ENCODE data around the gene CAMKMT. TPM values are rescaled to one million over a fixed set of nuclear protein-coding genes. Genes with fewer than 3 reads are reported as not detected.

CAMKMT gene
- total RNA-seq, 2 experiments from 2014 or later = 11.9 to 13.9 TPM

DNA sequence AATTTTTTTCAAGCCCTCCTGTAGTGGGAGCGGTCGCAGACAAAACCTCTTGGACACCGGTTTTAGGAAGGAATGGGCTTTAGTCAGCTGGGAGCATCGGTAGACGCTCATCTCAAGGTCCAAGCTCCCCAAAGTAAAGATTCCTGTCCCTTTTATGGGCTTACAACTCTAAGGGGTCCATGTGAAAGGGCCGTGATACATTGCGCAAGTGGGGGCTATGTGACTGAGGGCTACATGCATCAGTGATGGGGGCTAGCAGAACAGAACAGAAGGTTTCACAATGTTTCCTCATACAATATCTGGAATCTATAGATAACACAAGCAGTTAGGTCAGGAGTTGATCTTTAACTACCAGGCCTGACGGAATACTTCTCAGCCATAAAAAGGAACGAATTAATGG lies 62.5 kb downstream of the CAMKMT start:
- no peak overlapping the region for H3K4me3 ChIP-seq (ENCODE audit: low read length)
- intact Hi-C loops (cut with DNase I, micrococcal nuclease) = no loop called here
- POLR2A ChIA-PET = no interaction called here
- ATAC-seq (ENCODE audit: poor library complexity) (no peak), DNase-seq (no peak)
- H3K27ac ChIP-seq (ENCODE audit: low read depth in 1 of 2, low read length in 2 of 2) = no peak overlapping the region
- Mint-ChIP-seq H3K9me3 (no peaks in the 10 kb centered on the region), H3K27ac (no peak overlapping the region), H3K27me3 (no peaks in the 10 kb centered on the region), H3K4me3 (no peak overlapping the region), H3K36me3 (ENCODE audit: low read depth) (peaks cover 6% of the 10 kb centered on the region), H3K4me1 (ENCODE audit: low read depth) (no peaks in the 10 kb centered on the region)
- no peaks in the 10 kb centered on the region for H3K4me1 ChIP-seq (ENCODE audit: insufficient read depth, low read length)
- no peak for TF ChIP-seq CTCF (IDR thresholded peaks at IDR 0.05)
- H3K36me3 ChIP-seq (ENCODE audit: insufficient read depth, low read length) = no peaks in the 10 kb centered on the region
- no peaks in the 10 kb centered on the region for H3K27me3 ChIP-seq (ENCODE audit: control insufficient read depth in 1 of 2, insufficient read depth in 2 of 2, low read length in 2 of 2)
- CTCF ChIA-PET = no interaction called here
- no peaks in the 10 kb centered on the region for H3K9me3 ChIP-seq (ENCODE audit: control insufficient read depth in 1 of 2, insufficient read depth in 1 of 2, low read length in 2 of 2)

GRCh38 chr2:44429034-44429433 lies 67.3 kb downstream of the CAMKMT start:
- no peaks in the 10 kb centered on the region for H3K36me3 ChIP-seq (ENCODE audit: insufficient read depth, low read length)
- Mint-ChIP-seq H3K27me3 (no peaks in the 10 kb centered on the region), H3K4me1 (ENCODE audit: low read depth) (no peaks in the 10 kb centered on the region), H3K4me3 (no peak overlapping the region), H3K9me3 (no peaks in the 10 kb centered on the region), H3K36me3 (ENCODE audit: low read depth) (no peaks in the 10 kb centered on the region), H3K27ac (no peak overlapping the region)
- H3K27me3 ChIP-seq (ENCODE audit: control insufficient read depth in 1 of 2, insufficient read depth in 2 of 2, low read length in 2 of 2) = no peaks in the 10 kb centered on the region
- ATAC-seq (ENCODE audit: poor library complexity) = no peak
- no peak for DNase-seq
- intact Hi-C loops (cut with DNase I, micrococcal nuclease) = no loop called here
- no peaks in the 10 kb centered on the region for H3K9me3 ChIP-seq (ENCODE audit: control insufficient read depth in 1 of 2, insufficient read depth in 1 of 2, low read length in 2 of 2)
- no peak for TF ChIP-seq CTCF (IDR thresholded peaks at IDR 0.05)
- no peak overlapping the region for H3K4me3 ChIP-seq (ENCODE audit: low read length)
- no peak overlapping the region for H3K27ac ChIP-seq (ENCODE audit: low read depth in 1 of 2, low read length in 2 of 2)
- ChIA-PET POLR2A (interaction anchor here (0.6 kb wide), 1 partner anchor 973 kb away, joined by 3 read pairs; no protein-coding TSS in a partner anchor), CTCF (no interaction called here)
- no peaks in the 10 kb centered on the region for H3K4me1 ChIP-seq (ENCODE audit: insufficient read depth, low read length)

DNA sequence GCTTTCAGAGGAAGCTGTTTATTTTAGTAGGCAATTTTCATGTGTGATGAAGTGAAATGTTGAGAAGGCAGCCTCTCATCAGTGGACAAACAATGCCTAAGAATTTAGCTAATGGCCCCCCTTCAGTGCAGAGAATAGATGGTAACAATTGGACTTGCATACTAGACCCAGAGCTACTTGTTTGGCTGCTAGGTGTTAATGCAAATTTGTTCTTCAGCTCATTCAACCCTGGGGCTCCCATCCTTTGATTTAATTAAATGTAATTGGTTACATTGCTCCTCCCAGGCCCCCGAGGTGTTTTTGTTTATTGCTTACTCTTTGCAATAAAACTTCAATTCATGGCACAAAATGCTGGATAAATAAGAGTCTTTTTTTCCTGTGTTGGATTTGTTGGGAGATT lies 68.6 kb downstream of the CAMKMT start:
- Mint-ChIP-seq H3K27me3 (no peaks in the 10 kb centered on the region), H3K9me3 (no peaks in the 10 kb centered on the region), H3K4me3 (no peak overlapping the region), H3K36me3 (ENCODE audit: low read depth) (no peaks in the 10 kb centered on the region), H3K4me1 (ENCODE audit: low read depth) (no peaks in the 10 kb centered on the region), H3K27ac (no peak overlapping the region)
- Histone ChIP-seq H3K9me3 (ENCODE audit: control insufficient read depth in 1 of 2, insufficient read depth in 1 of 2, low read length in 2 of 2) (no peaks in the 10 kb centered on the region), H3K4me3 (ENCODE audit: low read length) (no peak overlapping the region), H3K27me3 (ENCODE audit: control insufficient read depth in 1 of 2, insufficient read depth in 2 of 2, low read length in 2 of 2) (no peaks in the 10 kb centered on the region), H3K4me1 (ENCODE audit: insufficient read depth, low read length) (no peaks in the 10 kb centered on the region), H3K27ac (ENCODE audit: low read depth in 1 of 2, low read length in 2 of 2) (no peak overlapping the region), H3K36me3 (ENCODE audit: insufficient read depth, low read length) (no peaks in the 10 kb centered on the region)
- no peak for TF ChIP-seq CTCF (IDR thresholded peaks at IDR 0.05)
- ATAC-seq (ENCODE audit: poor library complexity) (no peak), DNase-seq (no peak)
- POLR2A ChIA-PET = interaction anchor here (0.6 kb wide), 1 partner anchor 1224 kb away, joined by 3 read pairs; no protein-coding TSS in a partner anchor
- CTCF ChIA-PET = no interaction called here
- intact Hi-C loops (cut with DNase I, micrococcal nuclease) = no loop called here
